Left lung (tissue), 14 donors: ENCODE data around the gene DEGS2. TPM values are rescaled to one million over a fixed set of nuclear protein-coding genes. Genes with fewer than 3 reads are reported as not detected.
"Not testable (repeated sequence)": the region's sequence is repeated elsewhere in the genome, so short reads cannot be mapped to it uniquely, and the experiment has no call there.

Source experiments
- ATAC-seq: fragments of 200-7000 bp; cut with Tn5 transposase; one replicate; pipeline ENCODE4 v1.9.1; 2020; ENCODE audit warnings: moderate library complexity
- DNase-seq, 4 donors: peaks; one replicate each; pipeline ENCODE4 v3.0.0-alpha.2; 2013 to 2020
- H3K27ac ChIP-seq, 2 donors: fragments of 200-600 bp; sonication (generic) in 1 of 2; one replicate each; pipeline versions ENCODE4 v1.5.0 to v1.8.0; 2020 to 2021
- H3K27me3 ChIP-seq, 2 donors: fragments of 200-600 bp; sonication (generic) in 1 of 2; one replicate each; pipeline versions ENCODE4 v1.5.0 to v1.8.0; 2020 to 2021
- H3K36me3 ChIP-seq, 2 donors: fragments of 200-600 bp; sonication (generic) in 1 of 2; one replicate each; pipeline versions ENCODE4 v1.5.0 to v1.8.0; 2020 to 2021
- H3K4me1 ChIP-seq, 2 donors: fragments of 200-600 bp; one replicate each; pipeline ENCODE4 v1.8.0; 2021
- H3K4me3 ChIP-seq, 2 donors: fragments of 200-600 bp; sonication (generic) in 1 of 2; one replicate each; pipeline versions ENCODE4 v1.5.0 to v1.8.0; 2020 to 2021; ENCODE audit warnings: mild to moderate bottlenecking in 1 of 2
- H3K9me3 ChIP-seq, 2 donors: fragments of 200-600 bp; sonication (generic) in 1 of 2; one replicate each; pipeline versions ENCODE4 v1.5.0 to v1.8.0; 2020 to 2021
- CTCF ChIP-seq, 2 donors: fragments of 200-600 bp; sonication (generic) in 1 of 2; IDR thresholded peaks; one replicate each; pipeline versions ENCODE4 v1.5.0 to v1.8.0; 2021; ENCODE audit warnings: antibody characterized with exemption in 2 of 2
- intact Hi-C, 2 donors: fragments of 100-400 bp; cut with DNase I; formaldehyde crosslinking; loops; one replicate each; pipeline versions ENCODE4 v1.11.2 to v1.14.2; 2022
- long read RNA-seq, 12 donors: library from polyadenylated mRNA in 2 of 12; unstranded in 2 of 12; transcript quantifications; one replicate each; pipeline ENCODE4 v2.0.0 and lab custom pipeline, GENCODE V29; 2019 to 2026
- polyA plus RNA-seq, 6 donors: library from polyadenylated mRNA; unstranded; fragments of 120-200 nt; gene quantifications; one replicate each; pipeline ENCODE4 v1.2.1, GENCODE V29; 2013; ENCODE audit not compliant: insufficient read length in 6 of 6
- total RNA-seq, 2 donors: library from RNA; stranded (reverse); fragmentation: NEBNext Ultra II Directional; extraction: Animal tissue kit (Norgen Biotek cat#: 25700); gene quantifications; one replicate each; pipeline ENCODE4 v1.2.1, GENCODE V29; 2021
- donor health status: DM: no; HTN: yes; CAD: no.
- donor health status: DM: no; HTN: no; CAD: no.

Gene DEGS2
- total RNA-seq (1 to 10 TPM; 2.0 to 7.6 TPM), polyA plus RNA-seq (1 to 10 TPM; 3.3 to 8.3 (median 5.6) TPM)
- long read RNA-seq, donor 1, full-length matches to known transcripts, result 4 of 4 reads
- long read RNA-seq, donor 1, partial matches to known transcripts, result 0 of 4 reads
- long read RNA-seq, donor 1, other reads (novel, unspliced or antisense), result 0 of 4 reads
- long read RNA-seq, donor 2, full-length matches to known transcripts, result 4 of 4 reads
- long read RNA-seq, donor 2, partial matches to known transcripts, result 0 of 4 reads
- long read RNA-seq, donor 2, other reads (novel, unspliced or antisense), result 0 of 4 reads
- long read RNA-seq, donor 3, full-length matches to known transcripts, result 2 of 2 reads
- long read RNA-seq, donor 3, partial matches to known transcripts, result 0 of 2 reads
- long read RNA-seq, donor 3, other reads (novel, unspliced or antisense), result 0 of 2 reads
- long read RNA-seq, donor 4, full-length matches to known transcripts, result 11 of 11 reads
- long read RNA-seq, donor 4, partial matches to known transcripts, result 0 of 11 reads
- long read RNA-seq, donor 4, other reads (novel, unspliced or antisense), result 0 of 11 reads
- long read RNA-seq, donor 5, full-length matches to known transcripts, result 2 of 2 reads
- long read RNA-seq, donor 5, partial matches to known transcripts, result 0 of 2 reads
- long read RNA-seq, donor 5, other reads (novel, unspliced or antisense), result 0 of 2 reads
- long read RNA-seq, donor 6, full-length matches to known transcripts, result 3 of 3 reads
- long read RNA-seq, donor 6, partial matches to known transcripts, result 0 of 3 reads
- long read RNA-seq, donor 6, other reads (novel, unspliced or antisense), result 0 of 3 reads
- long read RNA-seq, donor 7, full-length matches to known transcripts, result 1 of 1 reads
- long read RNA-seq, donor 7, partial matches to known transcripts, result 0 of 1 reads
- long read RNA-seq, donor 7, other reads (novel, unspliced or antisense), result 0 of 1 reads
- long read RNA-seq, donor 8, full-length matches to known transcripts, result 4 of 4 reads
- long read RNA-seq, donor 8, partial matches to known transcripts, result 0 of 4 reads
- long read RNA-seq, donor 8, other reads (novel, unspliced or antisense), result 0 of 4 reads
- long read RNA-seq, donor 9, result 0 reads
- long read RNA-seq, donor 10, full-length matches to known transcripts, result 7 of 7 reads
- long read RNA-seq, donor 10, partial matches to known transcripts, result 0 of 7 reads
- long read RNA-seq, donor 10, other reads (novel, unspliced or antisense), result 0 of 7 reads
- long read RNA-seq, donor 11, result 0 reads
- long read RNA-seq, donor 12, result 0 reads

- peak within 1 kb of the TSS; percentile 37 to 45 for H3K4me3 ChIP-seq
- peak; percentile 96 for ATAC-seq
Measured at GRCh38 chr14:100159094-100159864, at the start of gene DEGS2. TSS of gene DEGS2 (minus strand) at chr14:100159645. CDS start at chr14:100159587, 58 bp downstream.

GRCh38 chr14:100208136-100208535, 48.7 kb upstream of the DEGS2 start:
- ATAC-seq, H3K27me3 ChIP-seq, H3K9me3 ChIP-seq, DNase-seq, H3K27ac ChIP-seq, H3K4me3 ChIP-seq, H3K4me1 ChIP-seq, intact Hi-C loops, H3K36me3 ChIP-seq: not testable (repeated sequence)

More at GRCh38 chr14:100159094-100159864, at the start of gene DEGS2:
- Histone ChIP-seq H3K27ac (no peak within 1 kb of the TSS), H3K27me3 (peaks cover 26 to 47% of the 10 kb centered on the region in 2 donors), H3K36me3 (no peaks in the 10 kb centered on the region), H3K9me3 (peaks cover 0 to 9% of the 10 kb centered on the region in 2 donors), H3K4me1 (peaks cover 8 to 15% of the 10 kb centered on the region in 2 donors)
- intact Hi-C loops, result no loop called here
- TF ChIP-seq CTCF (IDR thresholded peaks at IDR 0.05), result no peak
- peak in 1 of 4 donors; percentile 88 for DNase-seq

GRCh38 chr14:100207588-100207987, 48.1 kb upstream of the DEGS2 start:
- intact Hi-C loops, DNase-seq, H3K4me3 ChIP-seq: not testable (repeated sequence)

GRCh38 chr14:100204835-100205167, 45.4 kb upstream of the DEGS2 start:
- H3K4me3 ChIP-seq, H3K9me3 ChIP-seq, H3K27me3 ChIP-seq, H3K36me3 ChIP-seq, H3K4me1 ChIP-seq, intact Hi-C loops, DNase-seq, ATAC-seq: not testable (repeated sequence)
- peak overlapping the region in 1 of 2 donors; percentile 73 for H3K27ac ChIP-seq

More at GRCh38 chr14:100207588-100207987, 48.1 kb upstream of the DEGS2 start:
- H3K36me3 ChIP-seq, H3K27me3 ChIP-seq, H3K9me3 ChIP-seq, H3K4me1 ChIP-seq, ATAC-seq, H3K27ac ChIP-seq: not testable (repeated sequence)

GRCh38 chr14:100203962-100204834, 44.8 kb upstream of the DEGS2 start:
- no peak for TF ChIP-seq CTCF (IDR thresholded peaks at IDR 0.05)
- Histone ChIP-seq H3K9me3 (no peaks in the 10 kb centered on the region), H3K36me3 (no peaks in the 10 kb centered on the region), H3K27me3 (no peaks in the 10 kb centered on the region), H3K4me1 (no peaks in the 10 kb centered on the region), H3K4me3 (no peak overlapping the region), H3K27ac (peak overlapping the region in 1 of 2 donors; percentile 73)
- DNase-seq (peak in 2 of 4 donors; percentile 33 to 59), ATAC-seq (peak; percentile 90)
- intact Hi-C loops, result no loop called here
